Fibroblast of gingiva (primary cell): Measurements from ENCODE around the gene RNU1-3.

Source experiments
- DNase-seq: peaks from one replicate; pipeline ENCODE4 v3.0.0-alpha.2; 2011; ENCODE audit warnings: low read depth

RNU1-3 gene

DNA sequence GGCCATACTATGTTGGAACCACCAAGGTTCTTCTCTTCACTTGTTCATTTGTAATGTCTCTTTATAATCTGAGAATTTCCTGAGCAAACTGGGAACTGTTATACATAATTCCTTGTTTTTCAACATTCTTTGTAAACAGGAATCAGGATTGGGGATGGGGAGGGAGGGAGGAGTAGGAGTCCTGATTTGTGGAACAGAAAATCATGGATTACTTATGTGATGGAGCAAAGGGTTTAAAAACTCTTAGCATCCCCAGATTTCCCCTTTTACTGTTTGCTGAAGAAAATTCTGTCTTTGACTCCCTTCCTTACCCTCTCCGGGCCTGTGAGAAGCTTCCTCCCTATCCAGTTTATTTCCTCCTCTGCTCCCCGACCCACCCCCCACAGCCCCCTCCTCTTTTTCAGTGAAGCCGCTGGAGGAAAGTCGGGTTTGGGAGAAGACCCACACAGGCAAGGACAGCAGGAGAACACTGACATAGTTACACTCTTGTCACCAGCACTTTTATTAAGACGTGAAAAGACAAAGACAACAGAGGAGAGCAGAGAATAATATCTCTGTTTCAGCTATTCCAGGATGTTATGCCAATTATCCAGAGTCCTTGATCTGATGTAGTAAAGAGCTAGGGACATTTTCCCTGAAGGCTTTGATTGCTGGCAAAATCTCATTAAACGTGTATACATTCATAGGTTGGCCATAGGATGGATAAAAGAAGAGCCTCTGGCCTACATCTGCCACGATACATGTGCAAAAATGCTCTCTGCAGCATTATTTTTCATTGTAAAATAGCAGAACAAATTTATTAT, 48.8 kb downstream of the RNU1-3 start:
- DNase-seq: no peak

DNA sequence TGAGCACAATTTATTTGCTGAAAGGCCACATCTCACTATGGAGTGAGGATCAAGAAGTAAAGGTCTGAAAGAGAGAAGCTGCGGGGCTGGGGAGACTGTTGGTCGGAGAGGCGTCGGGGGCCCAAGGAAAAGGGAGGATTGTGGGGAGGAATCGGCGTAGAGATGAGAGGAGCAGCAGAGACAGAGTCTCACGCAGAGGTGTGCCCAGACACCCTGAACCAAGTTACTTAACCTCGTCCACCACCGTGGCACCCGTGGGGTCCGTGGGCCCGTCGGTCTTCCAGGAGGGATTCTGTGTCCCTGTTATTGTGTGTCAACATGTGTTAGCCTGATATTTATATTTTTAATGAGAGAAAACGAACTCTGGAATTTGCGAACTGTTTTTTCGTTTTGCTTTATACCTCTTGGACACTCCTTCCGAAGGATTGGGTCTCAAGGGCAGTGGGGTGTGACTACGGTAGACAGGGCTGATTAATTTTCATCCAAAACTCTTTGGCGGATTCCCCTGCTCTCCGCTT, 49.6 kb downstream of the RNU1-3 start:
- no peak for DNase-seq
